CD4-positive, alpha-beta T cell (primary cell): ENCODE results near the gene KCNF1. TPM values are rescaled to one million over a fixed set of nuclear protein-coding genes. Genes with fewer than 3 reads are reported as not detected.

Source experiments
- ATAC-seq: fragments of 200-7000 bp; cut with Tn5 transposase; one replicate; pipeline ENCODE4 v1.10.0; 2022; ENCODE audit warnings: mild to moderate bottlenecking; ENCODE audit not compliant: poor library complexity
- CTCF ChIA-PET: fragments of 350-600 bp; sonication (Branson Sonifier 250); formaldehyde crosslinking; loops from one replicate; lab custom pipeline; 2021; ENCODE audit warnings: antibody characterized with exemption, inconsistent platforms; lab: Charles Lee
- POLR2A ChIA-PET: fragments of 350-600 bp; sonication (Branson Sonifier 250); formaldehyde crosslinking; loops from one replicate; lab custom pipeline; 2021; ENCODE audit warnings: antibody characterized with exemption, inconsistent platforms; lab: Charles Lee
- DNase-seq, 14 experiments: peaks; one replicate each; pipeline ENCODE4 v3.0.0-alpha.2; 2013 to 2020; ENCODE audit warnings: mixed read lengths in 2 of 14
- H3K27ac ChIP-seq, 2 donors: one replicate each; pipeline versions ENCODE4 v1.5.1 to v1.7.0; 2013; ENCODE audit warnings: low read length in 2 of 2, low read depth in 1 of 2, mild to moderate bottlenecking in 1 of 2
- H3K27me3 ChIP-seq, 2 experiments: 1 replicate in 1 of 2; 2 replicates in 1 of 2; pipeline versions ENCODE4 v1.6.1 to v1.7.0; 2013; ENCODE audit warnings: low read length in 2 of 2, control low read depth in 1 of 2, mild to moderate bottlenecking in 1 of 2, moderate library complexity in 1 of 2; ENCODE audit not compliant: insufficient read depth in 2 of 2, control insufficient read depth in 1 of 2
- H3K36me3 ChIP-seq: one replicate; pipeline ENCODE4 v1.6.1; 2013; ENCODE audit warnings: low read length, control low read depth; ENCODE audit not compliant: insufficient read depth
- H3K4me1 ChIP-seq: one replicate; pipeline ENCODE4 v1.6.1; 2013; ENCODE audit warnings: low read length, control low read depth; ENCODE audit not compliant: insufficient read depth
- H3K4me3 ChIP-seq: one replicate; pipeline ENCODE4 v1.5.1; 2013; ENCODE audit warnings: mild to moderate bottlenecking, low read length, moderate library complexity
- H3K9me3 ChIP-seq, 2 experiments: 1 replicate in 1 of 2; 2 replicates in 1 of 2; pipeline versions ENCODE4 v1.6.1 to v1.7.0; 2013; ENCODE audit warnings: low read length in 2 of 2, mild to moderate bottlenecking in 2 of 2, control low read depth in 1 of 2, moderate library complexity in 1 of 2; ENCODE audit not compliant: control insufficient read depth in 1 of 2, insufficient read depth in 1 of 2
- H3K27ac Mint-ChIP-seq: one replicate; pipeline ENCODE4 v1.8.0; 2020; ENCODE audit warnings: mixed read lengths
- H3K27me3 Mint-ChIP-seq: one replicate; pipeline ENCODE4 v1.8.0; 2021; ENCODE audit warnings: mixed read lengths
- H3K36me3 Mint-ChIP-seq: one replicate; pipeline ENCODE4 v1.8.0; 2021; ENCODE audit warnings: low read depth, mixed read lengths
- H3K4me1 Mint-ChIP-seq: one replicate; pipeline ENCODE4 v1.8.0; 2021; ENCODE audit warnings: low read depth, mixed read lengths
- H3K4me3 Mint-ChIP-seq: one replicate; pipeline ENCODE4 v1.8.0; 2020; ENCODE audit warnings: mild to moderate bottlenecking, mixed read lengths
- H3K9me3 Mint-ChIP-seq: one replicate; pipeline ENCODE4 v1.8.0; 2020; ENCODE audit warnings: mixed read lengths
- CTCF ChIP-seq: fragments of 200-600 bp; IDR thresholded peaks from one replicate; pipeline ENCODE4 v1.8.0; 2022; ENCODE audit warnings: antibody characterized with exemption, mild to moderate bottlenecking
- intact Hi-C, 2 experiments: fragments of 100-400 bp; cut with DNase I in 1 of 2; cut with micrococcal nuclease in 1 of 2; formaldehyde crosslinking; loops; one replicate each; pipeline versions ENCODE4 v1.15.1 to v1.9.0; 2023 to 2025; cut with DNase I, micrococcal nuclease
- total RNA-seq, 174 experiments: library from RNA in 2 of 174; stranded (reverse) in 2 of 174; gene quantifications; one replicate each; pipeline ENCODE4 v1.2.3 and lab custom pipeline; 2021 to 2026

Gene KCNF1
- total RNA-seq, 2 experiments from 2014 or later: not detected

GRCh38 chr2:10879624-10880585 lies 31.8 kb upstream of the KCNF1 start:
- H3K9me3 Mint-ChIP-seq: no peaks in the 10 kb centered on the region
- H3K4me1 ChIP-seq: peaks cover 3% of the 10 kb centered on the region
- ATAC-seq: no peak
- H3K27ac ChIP-seq: no peak overlapping the region
- DNase-seq: no peak
- ChIA-PET POLR2A (no interaction called here), CTCF (no interaction called here)
- H3K9me3 ChIP-seq: no peaks in the 10 kb centered on the region
- H3K27me3 ChIP-seq: peaks cover 0 to 8% of the 10 kb centered on the region in 2 experiments
- no peaks in the 10 kb centered on the region for H3K36me3 ChIP-seq
- no peak overlapping the region for H3K27ac Mint-ChIP-seq
- H3K36me3 Mint-ChIP-seq: no peaks in the 10 kb centered on the region
- no peak for TF ChIP-seq CTCF
- H3K4me3 ChIP-seq: no peak overlapping the region
- H3K27me3 Mint-ChIP-seq: peaks cover 4% of the 10 kb centered on the region
- intact Hi-C loops: no loop called here
- H3K4me3 Mint-ChIP-seq: no peak overlapping the region
- H3K4me1 Mint-ChIP-seq: peaks cover 6% of the 10 kb centered on the region

- peak overlapping the region; percentile 77 for H3K4me3 Mint-ChIP-seq
- TF ChIP-seq CTCF: no peak
- intact Hi-C loops: no loop called here
- H3K4me1 ChIP-seq: peaks cover 3% of the 10 kb centered on the region
- H3K27me3 ChIP-seq: peaks cover 0 to 8% of the 10 kb centered on the region in 2 experiments
- H3K4me1 Mint-ChIP-seq: peaks cover 6% of the 10 kb centered on the region
- no peaks in the 10 kb centered on the region for H3K36me3 Mint-ChIP-seq
- no peaks in the 10 kb centered on the region for H3K9me3 ChIP-seq
- H3K27ac Mint-ChIP-seq: peak overlapping the region; percentile 43
- POLR2A ChIA-PET: no interaction called here
- H3K27me3 Mint-ChIP-seq: no peaks in the 10 kb centered on the region
- no peaks in the 10 kb centered on the region for H3K36me3 ChIP-seq
- DNase-seq (no peak), ATAC-seq (no peak)
- CTCF ChIA-PET: no interaction called here
- H3K4me3 ChIP-seq: no peak overlapping the region
- H3K9me3 Mint-ChIP-seq: no peaks in the 10 kb centered on the region
- H3K27ac ChIP-seq: no peak overlapping the region
Observed at GRCh38 chr2:10880586-10881321, 31.0 kb upstream of the KCNF1 start.

GRCh38 chr2:10882568-10882967 lies 29.2 kb upstream of the KCNF1 start:
- H3K27me3 ChIP-seq: peaks cover 0 to 2% of the 10 kb centered on the region in 2 experiments
- ATAC-seq (no peak), DNase-seq (no peak)
- H3K27ac ChIP-seq: no peak overlapping the region
- Mint-ChIP-seq H3K27ac (no peak overlapping the region), H3K4me1 (peaks cover 6% of the 10 kb centered on the region), H3K9me3 (no peaks in the 10 kb centered on the region), H3K4me3 (no peak overlapping the region), H3K27me3 (peaks cover 4% of the 10 kb centered on the region), H3K36me3 (no peaks in the 10 kb centered on the region)
- intact Hi-C loops: no loop called here
- H3K36me3 ChIP-seq: no peaks in the 10 kb centered on the region
- CTCF ChIA-PET: no interaction called here
- peaks cover 3% of the 10 kb centered on the region for H3K4me1 ChIP-seq
- no peaks in the 10 kb centered on the region for H3K9me3 ChIP-seq
- TF ChIP-seq CTCF: no peak
- POLR2A ChIA-PET: no interaction called here
- H3K4me3 ChIP-seq: no peak overlapping the region
